ENCODE data around the gene ATL2.
"Not testable (repeated sequence)": the region's sequence is repeated elsewhere in the genome, so short reads cannot be mapped to it uniquely, and the experiment has no call there.

ATL2 gene

GRCh38 chr2:38327580-38327979 lies 49.5 kb downstream of the ATL2 start:
- no peak for DNase-seq (ENCODE audit: low read depth)

GRCh38 chr2:38323623-38324022 lies 53.5 kb downstream of the ATL2 start:
- DNase-seq (ENCODE audit: low read depth): no peak

DNA sequence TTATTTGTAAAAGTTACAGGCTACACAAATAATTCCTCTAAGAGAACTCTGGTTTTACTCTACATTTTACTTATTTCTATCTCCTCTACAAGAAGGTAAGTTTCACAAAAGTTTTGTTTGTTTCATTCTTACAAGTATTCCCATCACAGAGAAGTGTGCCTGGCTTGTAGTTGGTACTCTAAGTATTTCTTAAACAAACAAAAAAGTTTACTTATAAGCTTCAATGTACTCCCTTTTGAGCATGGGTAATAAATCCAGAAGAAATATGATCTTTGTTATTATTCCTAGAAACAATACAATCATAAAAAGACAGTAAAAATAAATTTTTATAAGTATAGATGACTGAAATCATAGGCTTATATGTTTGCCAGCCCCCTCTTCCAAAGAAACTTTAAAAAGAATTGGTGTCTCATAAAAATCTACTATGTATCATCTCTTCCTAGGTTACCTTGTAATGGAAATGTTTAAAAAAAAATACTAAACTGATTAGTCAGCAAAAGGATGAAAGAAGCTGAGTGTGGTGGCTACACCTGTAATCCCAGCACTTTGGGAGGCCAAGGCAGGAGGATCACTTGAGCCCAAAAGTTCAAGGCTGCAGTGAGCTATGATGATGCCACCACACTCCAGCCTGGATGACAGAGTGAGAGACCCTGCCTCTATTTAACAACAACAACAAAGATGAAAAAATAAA lies 54.7 kb downstream of the ATL2 start:
- no peak for DNase-seq (ENCODE audit: low read depth)

GRCh38 chr2:38319240-38319639 lies 57.8 kb downstream of the ATL2 start:
- DNase-seq (ENCODE audit: low read depth): not testable (repeated sequence)

- no peak for DNase-seq (ENCODE audit: low read depth)
Measured at GRCh38 chr2:38317725-38318124, 59.3 kb downstream of the ATL2 start.

DNA sequence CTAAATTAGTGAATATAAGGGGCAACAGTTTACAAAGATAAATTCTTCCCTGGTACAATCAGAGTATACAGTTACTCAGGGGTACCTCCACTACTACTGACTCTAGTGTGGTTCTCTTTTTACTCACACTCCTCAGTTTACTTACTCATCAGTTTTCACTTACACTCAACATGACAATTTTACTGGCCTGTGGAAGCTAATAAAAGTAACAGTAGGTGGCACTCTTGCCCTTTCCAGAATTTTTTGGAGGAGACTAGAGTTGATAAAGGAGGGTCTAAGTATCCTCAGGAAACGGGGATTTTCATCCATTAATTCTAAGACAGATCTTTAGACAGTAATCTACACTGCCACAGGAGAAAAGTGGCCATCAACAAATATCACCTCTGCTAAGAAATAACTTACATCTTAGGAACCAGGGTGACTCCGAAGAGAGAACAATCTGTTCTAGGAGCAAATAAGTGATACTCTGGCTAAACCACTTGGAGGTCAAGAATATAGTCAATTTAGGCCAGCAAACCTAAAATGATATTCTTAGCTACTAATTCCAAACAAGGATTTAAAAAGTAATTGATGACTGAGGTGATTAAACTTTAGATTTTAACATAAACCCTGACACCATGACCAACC lies 61.3 kb downstream of the ATL2 start:
- peak; percentile 44 for DNase-seq (ENCODE audit: low read depth)

GRCh38 chr2:38308821-38309220 lies 68.3 kb downstream of the ATL2 start:
- DNase-seq (ENCODE audit: low read depth): no peak

- no peak for DNase-seq (ENCODE audit: low read depth)
Measured at GRCh38 chr2:38301969-38302702, 74.9 kb downstream of the ATL2 start.

DNA sequence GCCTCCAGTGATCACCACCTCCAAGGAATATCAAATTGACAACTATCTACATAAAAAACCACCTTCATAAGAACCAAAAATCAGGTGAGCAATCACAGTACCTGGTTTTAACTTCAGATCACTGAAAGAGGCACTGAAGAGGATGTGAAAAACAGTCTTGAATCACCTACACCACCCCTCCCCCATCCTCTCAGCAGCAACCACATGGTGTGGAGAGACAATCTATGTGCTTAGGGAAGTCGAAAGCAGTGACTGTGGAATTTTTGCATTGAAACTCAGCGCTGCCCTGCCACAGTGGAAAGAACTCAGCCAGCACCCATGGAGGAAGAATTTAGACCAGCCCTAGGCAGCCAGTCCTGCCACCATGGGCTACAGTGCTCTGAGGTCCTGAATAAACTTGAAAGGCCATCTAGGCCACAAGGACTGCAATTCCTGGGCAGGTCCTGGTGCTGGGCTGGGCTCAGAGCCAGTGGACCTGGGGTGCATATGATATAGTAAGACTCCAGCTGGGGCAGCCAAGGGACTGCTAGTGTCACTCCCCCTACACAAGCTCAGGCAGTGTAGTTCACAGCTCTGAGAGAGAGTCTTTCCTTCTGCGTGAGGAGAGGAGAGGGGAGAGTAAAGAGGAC lies 75.6 kb downstream of the ATL2 start:
- DNase-seq (ENCODE audit: low read depth): no peak

DNA sequence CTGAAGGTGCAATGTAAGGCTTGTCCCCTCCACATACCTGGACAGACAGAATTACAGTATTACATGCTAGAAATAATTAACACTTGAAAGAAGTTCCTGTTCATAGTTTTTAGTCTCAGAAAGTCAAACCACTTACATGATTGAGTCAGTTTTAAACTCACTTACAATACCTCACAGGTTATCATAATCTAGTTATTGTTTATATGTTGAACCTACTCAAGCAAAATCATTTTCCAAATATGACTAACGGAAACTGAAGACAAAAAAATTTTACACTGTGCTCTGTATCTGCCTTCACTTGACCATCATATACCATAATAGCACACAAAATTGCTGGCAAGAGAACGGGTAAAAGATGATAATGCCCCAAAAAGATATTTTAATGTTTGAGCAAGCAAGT lies 78.5 kb downstream of the ATL2 start:
- no peak for DNase-seq (ENCODE audit: low read depth)

GRCh38 chr2:38296197-38296780 lies 80.8 kb downstream of the ATL2 start:
- DNase-seq (ENCODE audit: low read depth): no peak

- DNase-seq (ENCODE audit: low read depth): no peak
Measured at GRCh38 chr2:38294597-38294996, 82.5 kb downstream of the ATL2 start.

GRCh38 chr2:38293152-38293865 lies 83.8 kb downstream of the ATL2 start:
- no peak for DNase-seq (ENCODE audit: low read depth)

DNA sequence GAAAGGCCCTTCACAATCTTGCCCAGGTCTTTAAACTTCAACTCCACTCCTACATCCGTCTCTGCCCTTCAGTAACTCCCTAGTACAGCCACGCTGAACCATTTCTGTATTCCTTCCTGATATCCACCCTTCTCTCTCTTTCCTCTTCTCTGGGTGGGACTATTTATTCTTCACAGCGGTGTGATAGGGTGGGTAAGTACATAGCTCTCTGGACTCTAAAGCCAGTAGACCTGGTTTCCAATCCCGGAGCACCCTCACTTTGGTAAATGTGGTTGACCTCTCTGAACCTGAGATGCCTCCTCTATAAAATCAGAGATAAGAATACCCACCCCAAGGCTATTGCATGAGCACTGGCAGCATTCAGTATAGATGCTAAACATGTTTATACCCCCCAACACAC lies 86.7 kb downstream of the ATL2 start:
- no peak for DNase-seq (ENCODE audit: low read depth)

DNA sequence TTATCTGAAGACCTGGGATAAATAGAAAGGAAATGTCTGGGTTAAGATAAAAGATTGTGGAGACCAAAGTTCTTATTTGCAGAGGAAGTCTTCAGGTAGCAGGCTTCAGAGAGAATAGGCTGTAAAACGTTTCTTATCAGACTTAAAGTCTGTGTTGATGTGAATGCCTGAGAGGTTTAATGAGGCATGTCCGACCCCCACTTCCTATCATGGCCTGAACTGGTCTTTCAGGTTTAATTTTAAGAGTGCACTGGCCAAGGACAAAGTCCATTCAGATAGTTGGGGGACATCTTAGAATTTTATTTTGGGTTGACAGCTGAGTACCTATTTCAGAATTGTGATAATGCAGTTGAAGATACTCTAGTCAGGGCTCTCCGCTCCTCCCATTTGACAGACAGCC lies 92.1 kb downstream of the ATL2 start:
- no peak for DNase-seq (ENCODE audit: low read depth)

- DNase-seq (ENCODE audit: low read depth): no peak
Measured at GRCh38 chr2:38281095-38281742, 95.9 kb downstream of the ATL2 start.

GRCh38 chr2:38279201-38279600 lies 97.9 kb downstream of the ATL2 start:
- no peak for DNase-seq (ENCODE audit: low read depth)

DNA sequence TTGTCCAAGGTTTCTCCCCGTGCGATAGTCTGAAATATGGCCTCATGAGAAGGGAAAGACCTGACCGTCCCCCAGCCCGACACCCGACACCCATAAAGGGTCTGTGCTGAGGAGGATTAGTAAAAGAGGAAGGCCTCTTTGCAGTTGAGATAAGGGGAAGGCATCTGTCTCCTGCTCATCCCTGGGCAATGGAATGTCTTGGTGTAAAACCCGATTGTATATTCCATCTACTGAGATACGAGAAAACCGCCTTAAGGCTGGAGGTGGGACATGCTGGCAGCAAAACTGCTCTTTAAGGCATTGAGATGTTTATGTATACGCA lies 99.0 kb downstream of the ATL2 start:
- DNase-seq (ENCODE audit: low read depth): not testable (repeated sequence)

DNA sequence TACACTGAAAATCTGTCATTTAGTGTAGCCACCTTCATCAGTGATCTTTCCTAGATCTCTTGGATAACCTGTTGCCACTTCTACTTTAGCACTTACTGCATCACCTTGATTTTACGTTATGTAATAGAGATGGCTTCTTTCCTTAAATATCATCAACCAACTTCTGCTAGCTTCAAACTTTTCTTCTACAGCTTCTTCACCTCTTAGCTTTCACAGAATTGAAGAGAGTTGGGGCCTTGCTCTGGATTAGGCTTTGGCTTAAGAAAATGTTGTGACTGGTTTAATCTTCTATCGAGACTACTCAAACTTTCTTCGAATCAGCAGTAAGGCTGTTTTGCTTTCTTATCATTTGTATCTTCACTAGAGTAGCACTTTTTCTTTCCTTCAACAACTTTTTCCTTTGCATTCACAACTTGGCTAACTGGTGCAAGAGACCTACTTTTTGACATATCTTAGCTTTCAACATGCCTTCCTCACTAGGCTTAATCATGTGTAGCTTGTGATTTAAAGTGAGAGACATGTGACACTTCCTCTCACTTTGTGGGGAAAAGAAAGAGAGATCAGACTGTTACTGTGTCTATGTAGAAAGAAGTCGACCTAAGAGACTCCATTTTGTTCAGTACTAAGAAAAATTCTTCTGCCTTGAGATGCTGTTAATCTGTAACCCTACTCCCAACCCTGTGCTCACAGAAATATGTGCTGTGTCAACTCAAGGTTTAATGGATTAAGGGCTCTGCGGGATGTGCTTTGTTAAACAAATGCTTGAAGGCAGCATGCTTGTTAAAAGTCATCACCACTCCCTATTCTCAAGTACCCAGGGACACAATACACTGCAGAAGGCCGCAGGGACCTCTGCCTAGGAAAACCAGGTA lies 99.6 kb downstream of the ATL2 start:
- no peak for DNase-seq (ENCODE audit: low read depth)

Measured in stromal cell of bone marrow (primary cell).